H1 (cell line): ENCODE results near the gene CPLANE1. TPM values are rescaled to one million over a fixed set of nuclear protein-coding genes. Genes with fewer than 3 reads are reported as not detected.

Experiments used
- CTCF ChIA-PET: fragments of 300-600 bp; sonication (Branson Sonifier 250); formaldehyde crosslinking; loops from one replicate; lab custom pipeline; 2021; ENCODE audit not compliant: partially characterized antibody; lab: Charles Lee
- POLR2A ChIA-PET: fragments of 300-600 bp; sonication (Branson Sonifier 250); formaldehyde crosslinking; loops from one replicate; lab custom pipeline; 2021; ENCODE audit warnings: inconsistent platforms; ENCODE audit not compliant: partially characterized antibody; lab: Charles Lee
- DNase-seq, 2 experiments: peaks; one replicate each; pipeline versions ENCODE4 v3.0.0 to v3.0.0-alpha.2; 2010 to 2022; ENCODE audit warnings: low spot score in 2 of 2, low read depth in 1 of 2, mixed read lengths in 1 of 2
- FAIRE-seq: peaks from 2 replicates; lab custom pipeline; 2011; peaks lifted over from hg19 to GRCh38; lab: Jason Lieb, UNC
- H2AFZ ChIP-seq: 2 replicates; pipeline ENCODE4 v1.8.1; 2012; ENCODE audit warnings: low read length, inconsistent platforms
- H2AK5ac ChIP-seq: 2 replicates; pipeline ENCODE4 v1.6.1; 2013; ENCODE audit warnings: low read depth, low read length
- H2BK120ac ChIP-seq: replicated peaks from 2 replicates; pipeline ENCODE3; 2013; ENCODE audit warnings: low read depth, low read length, inconsistent platforms
- H2BK12ac ChIP-seq: 2 replicates; pipeline ENCODE4 v1.6.1; 2013; ENCODE audit warnings: low read depth, low read length
- H2BK15ac ChIP-seq: 2 replicates; pipeline ENCODE4 v1.6.1; 2013; ENCODE audit warnings: low read length
- H2BK20ac ChIP-seq: 2 replicates; pipeline ENCODE4 v1.6.1; 2013; ENCODE audit warnings: low read length
- H2BK5ac ChIP-seq: 2 replicates; pipeline ENCODE4 v1.6.1; 2013; ENCODE audit warnings: low read depth, low read length
- H3K14ac ChIP-seq: 2 replicates; pipeline ENCODE4 v1.6.1; 2013; ENCODE audit warnings: inconsistent platforms; ENCODE audit not compliant: insufficient read length
- H3K18ac ChIP-seq: 2 replicates; pipeline ENCODE4 v1.6.1; 2013; ENCODE audit warnings: low read length; ENCODE audit errors: extremely low read depth
- H3K23ac ChIP-seq: 2 replicates; pipeline ENCODE4 v1.6.1; 2013; ENCODE audit warnings: inconsistent platforms; ENCODE audit not compliant: insufficient read length
- H3K23me2 ChIP-seq: 2 replicates; pipeline ENCODE4 v1.6.1; 2013; ENCODE audit warnings: low read depth, low read length
- H3K27ac ChIP-seq: 2 replicates; pipeline ENCODE4 v1.6.1; 2011; ENCODE audit warnings: low read depth, low read length, inconsistent platforms
- H3K27me3 ChIP-seq, 4 experiments: replicated peaks in 1 of 4; 1 replicate in 1 of 4; 2 replicates in 3 of 4; pipeline versions ENCODE4 v1.6.1 to v1.8.1; 2011 to 2013; ENCODE audit warnings: low read length in 3 of 4, mild to moderate bottlenecking in 3 of 4, inconsistent platforms in 2 of 4, mixed read lengths in 2 of 4, moderate library complexity in 1 of 4; ENCODE audit not compliant: control insufficient read depth in 3 of 4, insufficient read depth in 3 of 4; ENCODE audit errors: extremely low read depth in 1 of 4
- H3K36me3 ChIP-seq, 4 experiments: 2 replicates each; pipeline versions ENCODE4 v1.6.1 to v1.8.1; 2011 to 2013; ENCODE audit warnings: mild to moderate bottlenecking in 4 of 4, low read length in 3 of 4, moderate library complexity in 2 of 4, control low read depth in 1 of 4, inconsistent platforms in 1 of 4; ENCODE audit not compliant: insufficient read depth in 4 of 4, control insufficient read depth in 2 of 4
- H3K4ac ChIP-seq: replicated peaks from 2 replicates; pipeline ENCODE3; 2013; ENCODE audit warnings: low read length, low read depth, mixed read lengths, inconsistent platforms; ENCODE audit not compliant: insufficient read length
- H3K4me1 ChIP-seq, 4 experiments: replicated peaks in 1 of 4; 1 replicate in 1 of 4; 2 replicates in 3 of 4; pipeline versions ENCODE4 v1.6.1 to v1.8.1; 2011 to 2013; ENCODE audit warnings: low read length in 3 of 4, inconsistent platforms in 2 of 4, mixed read lengths in 1 of 4; ENCODE audit not compliant: insufficient read depth in 4 of 4, control insufficient read depth in 3 of 4
- H3K4me2 ChIP-seq, 2 experiments: 2 replicates each; pipeline versions ENCODE4 v1.6.1 to v1.8.1; 2011 to 2013; ENCODE audit warnings: low read depth in 2 of 2, low read length in 2 of 2, control low read depth in 1 of 2, inconsistent platforms in 1 of 2, mild to moderate bottlenecking in 1 of 2; ENCODE audit not compliant: insufficient read depth in 1 of 2
- H3K4me3 ChIP-seq, 4 experiments: fragments of 200-600, 300-600 bp in 1 of 4; sonication (generic), shearing (Covaris generic), sonication (Bioruptor Twin) in 1 of 4; 2 replicates each; pipeline versions ENCODE4 v1.5.1 to v1.8.1; 2011 to 2016; ENCODE audit warnings: low read length in 4 of 4, low read depth in 3 of 4, control low read depth in 2 of 4, inconsistent platforms in 2 of 4, mild to moderate bottlenecking in 2 of 4, mixed read lengths in 1 of 4, moderate library complexity in 1 of 4; ENCODE audit not compliant: insufficient read depth in 2 of 4; ENCODE audit errors: extremely low read depth in 1 of 4
- H3K56ac ChIP-seq: replicated peaks from 2 replicates; pipeline ENCODE3; 2013; ENCODE audit warnings: low read depth, mild to moderate bottlenecking, mixed read lengths, low read length, inconsistent platforms; ENCODE audit not compliant: insufficient read length
- H3K79me1 ChIP-seq: 2 replicates; pipeline ENCODE4 v1.6.1; 2013; ENCODE audit warnings: low read depth, low read length, control low read depth
- H3K79me2 ChIP-seq, 2 experiments: 2 replicates each; pipeline versions ENCODE4 v1.6.1 to v1.8.1; 2012 to 2013; ENCODE audit warnings: low read length in 2 of 2, mild to moderate bottlenecking in 2 of 2, inconsistent platforms in 1 of 2; ENCODE audit not compliant: insufficient read depth in 2 of 2, control insufficient read depth in 1 of 2
- H3K9ac ChIP-seq, 4 experiments: replicated peaks in 1 of 4; 1 replicate in 1 of 4; 2 replicates in 3 of 4; pipeline versions ENCODE4 v1.6.1 to v1.8.1; 2011 to 2013; ENCODE audit warnings: low read depth in 3 of 4, low read length in 3 of 4, control low read depth in 2 of 4, mild to moderate bottlenecking in 2 of 4, moderate library complexity in 2 of 4, inconsistent platforms in 1 of 4; ENCODE audit errors: extremely low read depth in 1 of 4
- H3K9me3 ChIP-seq, 2 experiments: 2 replicates each; pipeline versions ENCODE4 v1.6.1 to v1.8.1; 2012 to 2013; ENCODE audit warnings: mild to moderate bottlenecking in 2 of 2, moderate library complexity in 2 of 2, control low read depth in 1 of 2, inconsistent platforms in 1 of 2, low read depth in 1 of 2, low read length in 1 of 2, mixed read lengths in 1 of 2; ENCODE audit not compliant: insufficient read depth in 2 of 2
- H4K20me1 ChIP-seq, 2 experiments: replicated peaks in 1 of 2; 2 replicates each; pipeline versions ENCODE3 to v1.8.1; 2011 to 2013; ENCODE audit warnings: inconsistent platforms in 2 of 2, low read length in 2 of 2, mild to moderate bottlenecking in 1 of 2; ENCODE audit not compliant: insufficient read depth in 2 of 2, control insufficient read depth in 1 of 2
- H4K5ac ChIP-seq: 2 replicates; pipeline ENCODE4 v1.6.1; 2013; ENCODE audit warnings: low read length, low read depth, mixed read lengths, inconsistent platforms; ENCODE audit not compliant: insufficient read length
- H4K8ac ChIP-seq: 2 replicates; pipeline ENCODE4 v1.8.0; 2013; ENCODE audit warnings: mild to moderate bottlenecking, moderate library complexity, low read length, inconsistent platforms; ENCODE audit not compliant: insufficient read depth; ENCODE audit errors: extremely low read depth
- H4K91ac ChIP-seq: replicated peaks from 2 replicates; pipeline ENCODE3; 2013; ENCODE audit warnings: low read length, mixed read lengths, inconsistent platforms; ENCODE audit not compliant: insufficient read length
- CBX5 ChIP-seq: fragments of 300-800, 300-1000 bp; sonication (generic); IDR thresholded peaks from 2 replicates; pipeline ENCODE4 v1.7.1; 2016; ENCODE audit warnings: antibody characterized with exemption, low read length, low read depth
- JUND ChIP-seq: IDR thresholded peaks from 2 replicates; pipeline ENCODE4 v1.6.1; 2011; ENCODE audit warnings: mild to moderate bottlenecking, improper control_type of control experiment, low read length
- PHF8 ChIP-seq: fragments of 200-600 bp; sonication (generic); conservative IDR thresholded peaks from 2 replicates; pipeline ENCODE4 v1.7.1; 2012; ENCODE audit warnings: low read depth, mild to moderate bottlenecking, inconsistent platforms, low read length, moderate library complexity
- POLR2AphosphoS5 ChIP-seq: IDR thresholded peaks from 2 replicates; pipeline ENCODE4 v1.6.1; 2011; ENCODE audit warnings: low read depth, low read length
- RBBP5 ChIP-seq: IDR thresholded peaks from 2 replicates; pipeline ENCODE4 v1.7.1; 2012; ENCODE audit warnings: low read depth, mild to moderate bottlenecking, inconsistent platforms, low read length, moderate library complexity, borderline replicate concordance
- SIN3A ChIP-seq, 2 experiments: IDR thresholded peaks in 1 of 2; conservative IDR thresholded peaks in 1 of 2; 2 replicates each; pipeline ENCODE4 v1.6.1; 2011 to 2012; ENCODE audit warnings: low read length in 2 of 2, improper control_type of control experiment in 1 of 2, low read depth in 1 of 2, mild to moderate bottlenecking in 1 of 2
- SIRT6 ChIP-seq: IDR thresholded peaks from one replicate; pipeline ENCODE4 v1.7.1; 2012; ENCODE audit warnings: low read length, inconsistent platforms
- SUZ12 ChIP-seq: fragments of 200-600 bp; sonication (generic); IDR thresholded peaks from 2 replicates; pipeline ENCODE4 v1.6.1; 2012; ENCODE audit warnings: mild to moderate bottlenecking, inconsistent platforms, low read length, moderate library complexity, mixed read lengths
- TAF1 ChIP-seq: IDR thresholded peaks from 2 replicates; pipeline ENCODE4 v1.6.1; 2011; ENCODE audit warnings: mild to moderate bottlenecking, low read depth, low read length
- TAF7 ChIP-seq: optimal IDR thresholded peaks from 2 replicates; pipeline ENCODE3; 2011; ENCODE audit warnings: low read depth, mild to moderate bottlenecking, inconsistent platforms, low read length, moderate library complexity, borderline replicate concordance
- TEAD4 ChIP-seq: IDR thresholded peaks from 2 replicates; pipeline ENCODE4 v1.6.1; 2012; ENCODE audit warnings: low read depth, low read length, inconsistent platforms, mixed read lengths
- WGBS, 2 experiments: shearing (Covaris generic) in 1 of 2; methylation state at CpG; one replicate each; pipeline versions ENCODE4 v1.1.6 to v1.1.7; 2013 to 2015; ENCODE audit warnings: low lambda C conversion rate in 2 of 2, mixed read lengths in 2 of 2, inconsistent platforms in 1 of 2, low coverage in 1 of 2, missing lambda C conversion rate in 1 of 2; ENCODE audit not compliant: insufficient replicate concordance in 2 of 2, insufficient coverage in 1 of 2, insufficient read length in 1 of 2; ENCODE audit errors: extremely low coverage in 1 of 2, missing lambda C conversion rate in 1 of 2; 5-methylcytosine and 5-hydroxymethylcytosine counted together
- polyA plus RNA-seq, 7 experiments: library from polyadenylated mRNA; depleted of rRNA in 3 of 7; stranded (reverse) in 5 of 7; unstranded in 2 of 7; fragments of >200 nt in 5 of 7; fragments of 200-250 nt in 2 of 7; gene quantifications; 1 replicate in 5 of 7; 2 replicates in 1 of 7; 4 replicates in 1 of 7; pipeline versions ENCODE4 v1.2.1 to v1.2.3, GENCODE V29; 2011 to 2013; ENCODE audit warnings: missing spikeins in 2 of 7, mixed read lengths in 2 of 7
- total RNA-seq: library from RNA; stranded (reverse); fragmentation: NEBNext Ultra II Directional; extraction: Animal tissue kit (Norgen Biotek cat#: 25700); gene quantifications from 2 replicates; pipeline ENCODE4 v1.2.1, GENCODE V29; 2021

The CPLANE1 gene
- total and polyA plus RNA-seq, 2 of the 8 experiments (the other 6 are each of a cell fraction or from before 2014, with no cell fraction given): 2.2 to 8.8 TPM

GRCh38 chr5:37206736-37207135 lies 42.4 kb downstream of the CPLANE1 start:
- H4K8ac ChIP-seq: no peak overlapping the region
- no peak overlapping the region for H3K56ac ChIP-seq
- 96% methylated on average over 2 of the region's 2 CpGs; no CpG with 5 or more reads in 1 of the 2 experiments for WGBS, 2 experiments
- no peaks in the 10 kb centered on the region for H4K20me1 ChIP-seq
- H3K4ac ChIP-seq: no peak overlapping the region
- H3K23ac ChIP-seq: no peak overlapping the region
- H2BK15ac ChIP-seq: no peak overlapping the region
- H3K4me1 ChIP-seq: no peaks in the 10 kb centered on the region
- no peak overlapping the region for H4K91ac ChIP-seq
- H2BK5ac ChIP-seq: no peak overlapping the region
- no peaks in the 10 kb centered on the region for H3K36me3 ChIP-seq
- H2BK120ac ChIP-seq: no peak overlapping the region
- no peak overlapping the region for H3K14ac ChIP-seq
- H3K9me3 ChIP-seq: no peaks in the 10 kb centered on the region
- no peak overlapping the region for H2BK20ac ChIP-seq
- TF ChIP-seq SIRT6 (no peak), TAF7 (no peak), SUZ12 (no peak), CBX5 (no peak), SIN3A (conservative IDR thresholded peaks at IDR 0.05 in 1 of 2, IDR thresholded peaks at IDR 0.05 in 1 of 2; ENCODE audit: low read depth in 1 of 2, low read length in 2 of 2) (no peak), PHF8 (no peak), TEAD4 (no peak), TAF1 (no peak), RBBP5 (no peak), POLR2AphosphoS5 (no peak), JUND (no peak)
- no peak overlapping the region for H2BK12ac ChIP-seq
- no peak for FAIRE-seq
- H2AFZ ChIP-seq: no peak overlapping the region
- no peak overlapping the region for H3K18ac ChIP-seq
- no peaks in the 10 kb centered on the region for H3K27me3 ChIP-seq
- no peak overlapping the region for H3K9ac ChIP-seq
- H3K79me2 ChIP-seq: no peaks in the 10 kb centered on the region
- no peak for DNase-seq
- no peaks in the 10 kb centered on the region for H3K23me2 ChIP-seq
- H3K79me1 ChIP-seq: no peaks in the 10 kb centered on the region
- H2AK5ac ChIP-seq: no peak overlapping the region
- H4K5ac ChIP-seq: no peak overlapping the region
- ChIA-PET POLR2A (no interaction called here), CTCF (no interaction called here)
- no peak overlapping the region for H3K4me2 ChIP-seq
- no peak overlapping the region for H3K4me3 ChIP-seq
- no peak overlapping the region for H3K27ac ChIP-seq
